SK-N-SH treated with all-trans-retinoic acid at 6 μM for 48 hours (cell line): ENCODE measurements around the gene ADARB2.

Experiments
- ATAC-seq: fragments of 200-7000 bp; cut with Tn5 transposase; 3 replicates; pipeline ENCODE4 v1.9.1; 2020; ENCODE audit warnings: mild to moderate bottlenecking, moderate library complexity
- ARNTL ChIP-seq: fragments of 450-650 bp; formaldehyde crosslinking; IDR thresholded peaks from 2 replicates; pipeline ENCODE4 v1.5.0; 2020; ENCODE audit warnings: low read depth, mild to moderate bottlenecking, moderate library complexity, borderline replicate concordance
- BACH2 ChIP-seq: fragments of 250-450 bp; sonication (Bioruptor Pico); IDR thresholded peaks from 2 replicates; pipeline ENCODE4 v1.9.0; 2021; ENCODE audit warnings: mild to moderate bottlenecking, borderline replicate concordance
- CSDC2 ChIP-seq: fragments of 250-450 bp; sonication (Bioruptor Pico); IDR thresholded peaks from 2 replicates; pipeline ENCODE4 v1.5.0; 2020; ENCODE audit warnings: mild to moderate bottlenecking, moderate library complexity
- CSRNP3 ChIP-seq: fragments of 250-450 bp; sonication (Bioruptor Pico); IDR thresholded peaks from 2 replicates; pipeline ENCODE4 v1.5.1; 2021; ENCODE audit warnings: mild to moderate bottlenecking, moderate library complexity
- ESRRG ChIP-seq: fragments of 250-450 bp; sonication (Bioruptor Pico); IDR thresholded peaks from 2 replicates; pipeline ENCODE4 v1.6.1; 2021; ENCODE audit warnings: mild to moderate bottlenecking
- GLIS3 ChIP-seq: fragments of 250-450 bp; sonication (Bioruptor Pico); IDR thresholded peaks from 2 replicates; pipeline ENCODE4 v1.5.0; 2020; ENCODE audit warnings: mild to moderate bottlenecking, moderate library complexity
- OSR1 ChIP-seq: fragments of 250-450 bp; sonication (Bioruptor Pico); IDR thresholded peaks from 2 replicates; pipeline ENCODE4 v1.8.0; 2022; ENCODE audit warnings: moderate library complexity, mild to moderate bottlenecking, inconsistent platforms
- PATZ1 ChIP-seq: fragments of 250-450 bp; sonication (Bioruptor Pico); IDR thresholded peaks from 2 replicates; pipeline ENCODE4 v1.8.0; 2020; ENCODE audit warnings: mild to moderate bottlenecking, moderate library complexity, borderline replicate concordance
- RARB ChIP-seq: fragments of 250-450 bp; sonication (Bioruptor Pico); IDR thresholded peaks from 2 replicates; pipeline ENCODE4 v1.8.0; 2021; ENCODE audit warnings: mild to moderate bottlenecking, moderate library complexity
- SNAI2 ChIP-seq: fragments of 250-450 bp; sonication (Bioruptor Pico); IDR thresholded peaks from 2 replicates; pipeline ENCODE4 v1.5.0; 2020; ENCODE audit warnings: mild to moderate bottlenecking, moderate library complexity
- TCF4 ChIP-seq: fragments of 250-450 bp; sonication (Bioruptor Pico); IDR thresholded peaks from 2 replicates; pipeline ENCODE4 v1.8.0; 2021; ENCODE audit warnings: mild to moderate bottlenecking, moderate library complexity, borderline replicate concordance
- TOX ChIP-seq: fragments of 250-450 bp; sonication (Bioruptor Pico); IDR thresholded peaks from 2 replicates; pipeline ENCODE4 v1.8.0; 2021; ENCODE audit warnings: mild to moderate bottlenecking, moderate library complexity, borderline replicate concordance
- TSHZ2 ChIP-seq: fragments of 250-450 bp; sonication (Bioruptor Pico); IDR thresholded peaks from 2 replicates; pipeline ENCODE4 v1.5.0; 2020; ENCODE audit warnings: mild to moderate bottlenecking, moderate library complexity
- ZC3H10 ChIP-seq: fragments of 250-450 bp; sonication (Bioruptor Pico); IDR thresholded peaks from 2 replicates; pipeline ENCODE4 v1.5.1; 2021; ENCODE audit warnings: mild to moderate bottlenecking, moderate library complexity
- ZFP3 ChIP-seq: fragments of 250-450 bp; sonication (Bioruptor Pico); IDR thresholded peaks from 2 replicates; pipeline ENCODE4 v1.5.0; 2020; ENCODE audit warnings: mild to moderate bottlenecking, moderate library complexity
- ZFP30 ChIP-seq: fragments of 450-650 bp; formaldehyde crosslinking; IDR thresholded peaks from 2 replicates; pipeline ENCODE4 v1.5.0; 2022; ENCODE audit warnings: mild to moderate bottlenecking, moderate library complexity
- ZNF565 ChIP-seq: fragments of 450-650 bp; formaldehyde crosslinking; conservative IDR thresholded peaks from 2 replicates; pipeline ENCODE4 v1.5.0; 2020; ENCODE audit warnings: low read depth, mild to moderate bottlenecking, moderate library complexity
- TF ChIP-seq, protein P1 (sequence below): fragments of 250-450 bp; sonication (Bioruptor Pico); IDR thresholded peaks from 2 replicates; pipeline ENCODE4 v1.8.0; 2021; ENCODE audit warnings: low read depth, mild to moderate bottlenecking, moderate library complexity, borderline replicate concordance
- TF ChIP-seq, protein P2 (sequence below): fragments of 250-450 bp; sonication (Bioruptor Pico); IDR thresholded peaks from 2 replicates; pipeline ENCODE4 v1.5.1; 2020; ENCODE audit warnings: low read depth, mild to moderate bottlenecking, moderate library complexity

Gene ADARB2

DNA sequence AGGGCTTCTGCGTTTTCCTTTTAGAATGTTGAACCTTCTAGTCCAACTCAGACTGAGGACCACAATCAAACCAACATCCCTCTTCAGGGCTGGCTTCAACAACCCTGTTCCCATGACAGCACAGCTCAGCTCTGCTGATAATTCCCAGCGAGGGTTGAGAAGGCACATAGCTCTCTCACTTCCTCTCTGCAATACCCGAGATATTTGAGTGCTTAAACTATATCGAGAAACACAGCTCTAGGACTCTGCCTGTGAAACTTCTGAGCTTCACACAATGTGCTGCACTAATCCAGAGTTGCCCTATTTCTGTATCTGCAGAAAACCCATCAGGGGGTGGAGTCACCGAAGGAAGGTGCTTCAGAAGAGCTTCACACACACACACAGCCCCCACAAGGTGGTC lies 1.6 kb upstream of the ADARB2 start:
- TF ChIP-seq ZFP30 (no peak), CSDC2 (CRISPR knock-in tag) (no peak), SNAI2 (no peak), TSHZ2 (CRISPR knock-in tag) (no peak), ESRRG (CRISPR knock-in tag) (no peak)
- TF ChIP-seq, protein P1, sequence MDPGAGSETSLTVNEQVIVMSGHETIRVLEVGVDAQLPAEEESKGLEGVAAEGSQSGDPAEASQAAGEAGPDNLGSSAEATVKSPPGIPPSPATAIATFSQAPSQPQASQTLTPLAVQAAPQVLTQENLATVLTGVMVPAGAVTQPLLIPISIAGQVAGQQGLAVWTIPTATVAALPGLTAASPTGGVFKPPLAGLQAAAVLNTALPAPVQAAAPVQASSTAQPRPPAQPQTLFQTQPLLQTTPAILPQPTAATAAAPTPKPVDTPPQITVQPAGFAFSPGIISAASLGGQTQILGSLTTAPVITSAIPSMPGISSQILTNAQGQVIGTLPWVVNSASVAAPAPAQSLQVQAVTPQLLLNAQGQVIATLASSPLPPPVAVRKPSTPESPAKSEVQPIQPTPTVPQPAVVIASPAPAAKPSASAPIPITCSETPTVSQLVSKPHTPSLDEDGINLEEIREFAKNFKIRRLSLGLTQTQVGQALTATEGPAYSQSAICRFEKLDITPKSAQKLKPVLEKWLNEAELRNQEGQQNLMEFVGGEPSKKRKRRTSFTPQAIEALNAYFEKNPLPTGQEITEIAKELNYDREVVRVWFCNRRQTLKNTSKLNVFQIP (CRISPR knock-in tag), result no peak
- no peak for ATAC-seq

- ATAC-seq, result no peak
- no peak for TF ChIP-seq PATZ1 (CRISPR knock-in tag)
- TF ChIP-seq CSRNP3 (CRISPR knock-in tag), result no peak
- no peak for TF ChIP-seq RARB (CRISPR knock-in tag)
- no peak for TF ChIP-seq ZC3H10 (CRISPR knock-in tag)
- no peak for TF ChIP-seq TCF4 (CRISPR knock-in tag)
- TF ChIP-seq, protein P2, sequence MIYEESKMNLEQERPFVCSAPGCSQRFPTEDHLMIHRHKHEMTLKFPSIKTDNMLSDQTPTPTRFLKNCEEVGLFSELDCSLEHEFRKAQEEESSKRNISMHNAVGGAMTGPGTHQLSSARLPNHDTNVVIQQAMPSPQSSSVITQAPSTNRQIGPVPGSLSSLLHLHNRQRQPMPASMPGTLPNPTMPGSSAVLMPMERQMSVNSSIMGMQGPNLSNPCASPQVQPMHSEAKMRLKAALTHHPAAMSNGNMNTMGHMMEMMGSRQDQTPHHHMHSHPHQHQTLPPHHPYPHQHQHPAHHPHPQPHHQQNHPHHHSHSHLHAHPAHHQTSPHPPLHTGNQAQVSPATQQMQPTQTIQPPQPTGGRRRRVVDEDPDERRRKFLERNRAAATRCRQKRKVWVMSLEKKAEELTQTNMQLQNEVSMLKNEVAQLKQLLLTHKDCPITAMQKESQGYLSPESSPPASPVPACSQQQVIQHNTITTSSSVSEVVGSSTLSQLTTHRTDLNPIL, result no peak
- TF ChIP-seq TOX (CRISPR knock-in tag), result no peak
- TF ChIP-seq GLIS3 (CRISPR knock-in tag), result no peak
- TF ChIP-seq ZFP30, result no peak
- TF ChIP-seq ZNF565 (CRISPR knock-in tag), result no peak
- TF ChIP-seq ZFP3 (CRISPR knock-in tag), result no peak
Observed at GRCh38 chr10:1736972-1737221, 428 bp downstream of the ADARB2 start.

DNA sequence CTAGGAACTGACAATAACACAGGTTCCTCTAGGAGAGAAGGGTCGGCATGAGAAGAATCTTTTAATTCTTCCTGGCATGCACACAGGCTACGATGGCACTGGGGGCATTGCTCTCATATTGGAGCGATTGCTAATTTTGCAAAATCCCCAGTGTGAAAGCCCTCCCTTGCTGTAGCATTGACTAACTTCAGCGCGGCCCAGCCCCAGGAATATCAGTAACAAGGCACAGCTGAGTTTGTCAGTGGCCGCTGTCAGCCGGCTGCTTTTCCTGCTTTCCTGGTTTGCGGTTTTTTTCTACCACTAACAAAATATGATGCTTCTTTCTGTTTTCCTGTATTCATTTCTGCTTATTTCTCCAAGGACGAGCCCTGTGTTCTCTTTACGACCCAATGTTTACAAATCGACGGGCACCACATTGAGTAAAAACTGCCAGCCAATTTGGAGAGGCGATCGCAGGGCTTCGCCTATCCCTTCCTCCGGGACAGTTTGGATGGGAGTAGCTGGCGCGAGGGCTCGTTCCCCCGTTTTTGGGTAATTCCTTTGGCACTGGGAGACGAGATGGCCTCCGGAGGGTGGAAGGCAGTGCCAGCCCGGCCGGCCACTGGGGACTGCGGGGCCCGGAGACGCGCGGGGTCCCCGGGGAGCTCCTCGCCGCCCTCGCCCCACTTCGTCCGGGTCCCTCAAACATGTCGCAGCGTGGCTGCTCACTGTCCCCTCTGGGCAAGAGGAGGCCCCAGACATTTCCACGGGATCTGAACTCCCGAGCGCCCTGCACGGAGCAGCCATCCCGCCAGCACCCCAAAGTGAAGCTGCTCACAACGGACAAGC lies 967 bp downstream of the ADARB2 start:
- TF ChIP-seq SNAI2, result no peak
- no peak for TF ChIP-seq ZFP30
- no peak for TF ChIP-seq TSHZ2 (CRISPR knock-in tag)
- no peak for TF ChIP-seq TCF4 (CRISPR knock-in tag)
- TF ChIP-seq TOX (CRISPR knock-in tag), result no peak
- no peak for TF ChIP-seq ZFP3 (CRISPR knock-in tag)
- no peak for TF ChIP-seq OSR1
- no peak for TF ChIP-seq ZNF565 (CRISPR knock-in tag)
- no peak for TF ChIP-seq ARNTL
- TF ChIP-seq BACH2 (CRISPR knock-in tag), result no peak
- TF ChIP-seq, protein P1 (CRISPR knock-in tag), result no peak
- ATAC-seq, result no peak; the same call in 2 of the 3 replicates
